Lung (tissue), 12 donors: ENCODE results near the gene RNU1-3. TPM values are rescaled to one million over a fixed set of nuclear protein-coding genes. Genes with fewer than 3 reads are reported as not detected.
"Not testable (repeated sequence)": the region's sequence is repeated elsewhere in the genome, so short reads cannot be mapped to it uniquely, and the experiment has no call there.

Experiments used
- ATAC-seq: fragments of 200-7000 bp; cut with Tn5 transposase; one replicate; pipeline ENCODE4 v1.9.1; 2020; ENCODE audit warnings: moderate number of reproducible peaks; ENCODE audit not compliant: insufficient read depth, low FRiP score
- DNase-seq, 3 donors: peaks; one replicate each; pipeline ENCODE4 v3.0.0-alpha.2; 2013 to 2017
- H3K27ac ChIP-seq, 2 donors: one replicate each; pipeline ENCODE4 v1.5.1; 2013; ENCODE audit warnings: mild to moderate bottlenecking in 2 of 2, moderate library complexity in 2 of 2, control low read depth in 1 of 2, inconsistent platforms in 1 of 2, low read depth in 1 of 2, low read length in 1 of 2
- H3K27me3 ChIP-seq, 3 donors: one replicate each; pipeline ENCODE4 v1.5.1; 2013; ENCODE audit warnings: low read length in 2 of 3; ENCODE audit not compliant: control insufficient read depth in 3 of 3, insufficient read depth in 3 of 3
- H3K36me3 ChIP-seq, 4 donors: one replicate each; pipeline ENCODE4 v1.5.1; 2013; ENCODE audit warnings: low read length in 4 of 4, mild to moderate bottlenecking in 1 of 4, moderate library complexity in 1 of 4; ENCODE audit not compliant: control insufficient read depth in 4 of 4, insufficient read depth in 4 of 4
- H3K4me1 ChIP-seq, 5 donors: one replicate each; pipeline ENCODE4 v1.5.1; 2013; ENCODE audit warnings: low read length in 5 of 5, mild to moderate bottlenecking in 2 of 5, moderate library complexity in 1 of 5; ENCODE audit not compliant: control insufficient read depth in 5 of 5, insufficient read depth in 5 of 5
- H3K4me3 ChIP-seq: one replicate; pipeline ENCODE4 v1.5.1; 2013; ENCODE audit warnings: mild to moderate bottlenecking, control low read depth, moderate library complexity
- H3K9ac ChIP-seq, 2 donors: one replicate each; pipeline ENCODE4 v1.5.1; 2013; ENCODE audit warnings: low read length in 2 of 2, control low read depth in 1 of 2; ENCODE audit not compliant: insufficient read depth in 1 of 2
- H3K9me3 ChIP-seq, 4 donors: one replicate each; pipeline ENCODE4 v1.5.1; 2013; ENCODE audit warnings: low read length in 3 of 4, mild to moderate bottlenecking in 1 of 4, moderate library complexity in 1 of 4; ENCODE audit not compliant: control insufficient read depth in 4 of 4, insufficient read depth in 3 of 4
- WGBS, 2 donors: extraction: QIAGEN DNeasy Blood & Tissue Kit; methylation state at CpG; one replicate each; pipeline ENCODE4 v1.1.7; 2013; 5-methylcytosine and 5-hydroxymethylcytosine counted together
- polyA plus RNA-seq, 2 donors: library from polyadenylated mRNA; stranded (reverse); fragments of 200-250 nt; gene quantifications; one replicate each; pipeline ENCODE4 v1.2.1, GENCODE V29; 2013
- total RNA-seq, 2 donors: library from RNA; depleted of rRNA in 1 of 2; stranded (reverse); fragments of >200 nt in 1 of 2; gene quantifications; one replicate each; pipeline ENCODE4 v1.2.1, GENCODE V29; 2014 to 2021
- TF ChIP-seq, protein P1 (sequence below): IDR thresholded peaks from 2 replicates; pipeline ENCODE4 v1.5.1; 2012; ENCODE audit warnings: mild to moderate bottlenecking; ENCODE audit errors: control extremely low read depth, extremely low read depth
- donor health status: control.
- donor health status: control.
- donor health status: Bipolar disorder and iron deficiency.
- donor health status: healthy.
- donor health status: DM: yes; HTN: yes; CAD: no.

Gene RNU1-3
- total and polyA plus RNA-seq, 4 donors = under 0.01 to 3,134 TPM; not detected in 2

DNA sequence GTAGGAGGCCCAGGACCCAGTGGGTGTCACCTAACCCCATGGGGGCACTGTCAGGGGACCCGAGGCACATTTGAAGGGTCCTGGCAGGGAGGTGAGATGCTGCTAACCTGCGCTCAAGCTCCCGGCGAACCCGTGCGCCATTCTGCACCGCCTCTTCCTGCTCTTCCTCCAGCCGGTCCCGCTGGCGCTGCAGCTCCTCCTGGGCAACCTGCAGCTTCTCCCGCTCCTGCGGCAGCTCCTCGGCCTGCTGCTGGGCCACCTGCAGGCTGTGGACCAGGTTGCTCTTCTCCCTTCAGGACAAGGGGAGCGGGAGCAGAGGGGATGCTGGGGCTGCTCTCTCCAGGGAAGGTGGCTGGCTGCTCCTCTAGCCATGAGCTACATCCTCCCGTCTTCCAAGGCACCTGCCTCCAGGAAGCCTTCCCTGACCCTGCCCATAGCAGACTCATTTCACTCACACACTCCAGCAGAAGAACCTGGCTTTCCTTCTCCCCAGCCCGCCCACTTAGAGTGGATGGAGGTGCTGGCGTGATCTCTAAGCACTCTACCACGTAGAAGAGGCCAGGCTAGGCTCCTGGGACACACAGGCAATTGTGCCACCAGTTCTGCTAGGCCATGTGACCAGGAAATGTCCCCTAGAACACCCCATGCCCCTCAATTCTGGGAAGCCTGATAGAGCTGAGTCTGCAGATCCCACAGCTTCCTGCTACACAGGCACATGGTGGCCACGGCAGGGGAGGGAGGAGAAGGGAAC, 38.2 kb downstream of the RNU1-3 start:
- no peaks in the 10 kb centered on the region for H3K27me3 ChIP-seq
- ATAC-seq = no peak
- no peak overlapping the region for H3K4me3 ChIP-seq
- WGBS, 2 donors = 90 to 91% methylated on average over 19 of the region's 19 CpGs
- H3K9ac ChIP-seq = no peak overlapping the region
- H3K9me3 ChIP-seq = no peaks in the 10 kb centered on the region
- no peak overlapping the region for H3K27ac ChIP-seq
- TF ChIP-seq, protein P1, sequence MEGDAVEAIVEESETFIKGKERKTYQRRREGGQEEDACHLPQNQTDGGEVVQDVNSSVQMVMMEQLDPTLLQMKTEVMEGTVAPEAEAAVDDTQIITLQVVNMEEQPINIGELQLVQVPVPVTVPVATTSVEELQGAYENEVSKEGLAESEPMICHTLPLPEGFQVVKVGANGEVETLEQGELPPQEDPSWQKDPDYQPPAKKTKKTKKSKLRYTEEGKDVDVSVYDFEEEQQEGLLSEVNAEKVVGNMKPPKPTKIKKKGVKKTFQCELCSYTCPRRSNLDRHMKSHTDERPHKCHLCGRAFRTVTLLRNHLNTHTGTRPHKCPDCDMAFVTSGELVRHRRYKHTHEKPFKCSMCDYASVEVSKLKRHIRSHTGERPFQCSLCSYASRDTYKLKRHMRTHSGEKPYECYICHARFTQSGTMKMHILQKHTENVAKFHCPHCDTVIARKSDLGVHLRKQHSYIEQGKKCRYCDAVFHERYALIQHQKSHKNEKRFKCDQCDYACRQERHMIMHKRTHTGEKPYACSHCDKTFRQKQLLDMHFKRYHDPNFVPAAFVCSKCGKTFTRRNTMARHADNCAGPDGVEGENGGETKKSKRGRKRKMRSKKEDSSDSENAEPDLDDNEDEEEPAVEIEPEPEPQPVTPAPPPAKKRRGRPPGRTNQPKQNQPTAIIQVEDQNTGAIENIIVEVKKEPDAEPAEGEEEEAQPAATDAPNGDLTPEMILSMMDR = no peak
- no peak for DNase-seq
- peaks cover 12 to 70% (median 44%) of the 10 kb centered on the region in 4 donors for H3K36me3 ChIP-seq
- no peaks in the 10 kb centered on the region for H3K4me1 ChIP-seq

DNA sequence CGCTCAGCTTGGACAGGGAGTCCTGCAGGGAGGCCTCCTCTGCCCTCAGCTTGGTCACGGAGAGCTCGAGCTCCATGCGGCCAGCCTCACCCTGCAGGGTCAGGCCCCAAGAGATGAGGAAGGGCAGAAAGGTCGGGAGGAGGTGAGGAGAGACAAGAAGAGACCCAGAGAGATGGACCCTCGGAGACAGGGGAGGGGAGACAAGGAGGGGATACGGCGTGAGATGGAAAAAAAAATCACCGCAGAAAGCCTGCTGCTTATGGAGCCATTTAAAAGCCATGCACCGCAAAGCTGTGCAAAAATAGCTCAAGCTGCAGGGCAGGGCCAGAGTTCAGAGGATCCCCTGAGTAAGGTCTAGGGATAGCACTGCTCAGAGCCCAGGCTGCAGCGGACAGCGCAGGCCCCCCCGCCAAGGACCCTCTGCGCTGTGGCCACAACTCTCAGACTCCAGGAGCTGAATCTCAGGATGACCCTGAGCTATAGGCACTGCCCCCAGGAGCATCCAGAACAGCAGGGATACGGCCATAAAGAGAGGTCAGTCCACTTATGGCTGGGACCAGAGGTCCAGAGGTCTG, 40.3 kb downstream of the RNU1-3 start:
- H3K4me1 ChIP-seq, H3K27ac ChIP-seq, ATAC-seq, H3K4me3 ChIP-seq, H3K9me3 ChIP-seq, H3K9ac ChIP-seq, DNase-seq, H3K27me3 ChIP-seq: not testable (repeated sequence)
- peaks cover 12 to 59% (median 39%) of the 10 kb centered on the region in 4 donors for H3K36me3 ChIP-seq
- WGBS, 2 donors = 89 to 94% methylated on average over 15 of the region's 15 CpGs

DNA sequence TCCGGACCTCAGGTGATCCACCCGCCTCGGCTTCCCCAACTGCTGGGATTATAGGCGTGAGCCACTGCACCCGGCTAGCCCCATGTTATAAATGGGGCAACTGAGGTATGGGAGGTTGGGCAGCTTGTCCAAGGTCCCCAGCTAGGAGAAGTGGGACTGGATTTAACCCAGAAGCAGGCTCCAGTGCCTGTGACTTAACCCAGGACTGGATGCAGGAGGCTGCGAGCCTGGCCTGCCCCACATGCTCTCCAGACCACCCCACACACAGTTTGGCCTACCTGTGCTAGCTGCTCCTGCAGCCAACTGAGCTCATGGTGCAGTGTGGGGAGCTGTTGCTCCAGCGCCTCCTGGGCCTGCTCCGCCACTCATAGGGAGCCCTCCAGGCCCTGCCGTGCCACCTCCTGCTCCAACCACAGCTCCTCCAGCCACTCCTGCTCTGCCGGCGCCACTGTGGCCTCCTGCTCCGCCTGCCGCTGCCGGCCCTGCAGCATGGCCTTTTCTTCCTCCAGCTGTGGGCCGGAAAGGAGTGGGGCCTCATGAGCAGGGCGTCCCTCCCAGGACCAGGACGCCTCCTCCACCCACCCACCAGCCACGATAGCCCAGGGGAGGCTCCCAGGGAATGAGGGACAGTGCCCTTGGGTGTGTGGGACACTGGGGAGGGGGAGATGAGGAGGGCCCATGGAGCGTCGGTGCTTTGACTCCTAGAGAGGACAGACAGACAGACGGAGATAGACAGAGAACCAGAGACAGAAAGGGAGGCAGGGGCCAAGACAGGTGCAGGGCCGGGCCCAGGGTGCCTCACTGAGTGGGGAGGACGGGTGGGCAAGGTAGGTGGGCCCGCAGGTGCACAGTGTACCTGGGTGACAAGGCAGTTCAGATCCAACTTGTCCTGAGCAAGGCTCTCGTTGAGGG, 41.0 kb downstream of the RNU1-3 start:
- Histone ChIP-seq H3K36me3 (peaks cover 7 to 53% (median 33%) of the 10 kb centered on the region in 4 donors), H3K27ac (no peak overlapping the region), H3K4me1 (no peaks in the 10 kb centered on the region), H3K27me3 (no peaks in the 10 kb centered on the region), H3K9ac (no peak overlapping the region), H3K4me3 (no peak overlapping the region), H3K9me3 (no peaks in the 10 kb centered on the region)
- WGBS, 2 donors = 91% methylated on average over 25 of the region's 25 CpGs
- TF ChIP-seq, protein P1 = no peak
- ATAC-seq (no peak), DNase-seq (no peak)

DNA sequence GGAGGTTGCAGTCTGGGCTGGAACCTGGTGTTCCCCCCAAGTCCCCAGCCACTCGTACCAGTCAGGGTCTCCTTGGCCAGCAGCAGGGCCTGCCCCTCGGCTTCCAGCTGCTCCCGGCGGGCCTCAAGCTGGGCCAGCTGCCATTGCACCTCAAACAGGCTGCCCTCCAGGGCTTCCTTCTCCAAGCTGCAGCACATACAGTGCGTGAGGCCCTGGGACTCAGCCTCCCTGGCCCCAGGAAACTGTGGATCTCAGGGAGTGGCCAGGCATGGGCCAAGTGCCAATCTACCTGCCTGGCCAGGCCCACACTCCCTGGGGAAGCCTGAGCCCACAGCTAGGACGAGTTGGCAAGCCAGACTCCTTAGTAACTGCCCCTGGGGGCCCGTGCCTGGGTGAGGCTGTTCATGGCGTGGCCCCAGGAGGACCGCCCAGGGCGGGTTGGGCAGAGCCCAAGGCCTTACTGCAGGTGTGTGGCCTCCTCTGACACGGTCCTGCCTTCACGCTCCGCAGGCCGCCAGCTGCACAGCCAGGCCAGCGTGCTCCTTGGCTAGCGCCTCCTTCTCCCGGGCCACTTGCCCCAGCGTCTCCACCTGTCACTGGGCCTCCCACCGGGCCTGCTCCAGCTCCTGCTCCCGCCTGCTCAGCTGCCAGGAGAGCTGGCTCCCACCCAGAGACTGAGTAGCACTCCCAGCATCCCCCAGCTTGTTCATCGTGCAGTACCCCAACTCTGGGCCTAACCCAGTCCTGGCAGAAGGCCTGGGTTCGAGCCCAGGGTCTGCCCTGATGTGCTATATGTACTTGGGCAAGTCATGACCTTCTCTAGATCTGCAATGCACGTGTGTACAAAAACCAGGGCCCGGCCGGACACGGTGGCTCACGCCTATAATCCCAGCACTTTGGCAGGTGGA, 42.7 kb downstream of the RNU1-3 start:
- not testable (repeated sequence) for DNase-seq, H3K4me3 ChIP-seq, H3K27ac ChIP-seq, H3K9ac ChIP-seq, ATAC-seq, H3K27me3 ChIP-seq, H3K9me3 ChIP-seq, H3K4me1 ChIP-seq
- H3K36me3 ChIP-seq = peaks cover 5 to 43% (median 28%) of the 10 kb centered on the region in 4 donors
- 88 to 92% methylated on average over 27 of the region's 27 CpGs for WGBS, 2 donors

DNA sequence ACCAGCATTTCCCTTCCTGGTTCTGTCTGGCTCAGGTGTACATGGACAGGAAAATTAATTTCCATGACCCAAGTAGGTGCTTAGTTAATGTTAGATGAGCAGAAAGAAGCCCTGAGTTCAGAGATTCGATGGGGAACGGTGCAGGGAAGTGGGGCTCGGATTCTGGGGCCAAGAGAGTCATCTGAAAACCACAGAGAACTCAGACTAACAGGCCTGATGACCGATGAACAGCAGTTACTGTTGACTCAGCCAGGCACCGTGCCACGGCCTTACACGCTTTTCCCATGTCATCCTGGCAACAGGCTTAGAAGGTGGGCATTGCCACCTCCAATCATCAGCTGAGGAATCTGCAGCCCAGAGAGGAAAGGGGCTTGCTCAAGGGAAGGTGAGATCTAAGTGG, 43.4 kb downstream of the RNU1-3 start:
- H3K4me1 ChIP-seq, DNase-seq, H3K27ac ChIP-seq, ATAC-seq, H3K4me3 ChIP-seq, H3K9me3 ChIP-seq, H3K9ac ChIP-seq, H3K27me3 ChIP-seq: not testable (repeated sequence)
- H3K36me3 ChIP-seq = peaks cover 5 to 37% (median 25%) of the 10 kb centered on the region in 4 donors
- WGBS, 2 donors = 79 to 90% methylated on average over 7 of the region's 7 CpGs
